MM.1S (cell line): Measurements from ENCODE around the gene TBC1D5.

Experiments used
- EZH2 ChIP-seq: fragments of 300-600 bp; sonication (generic); optimal IDR thresholded peaks from 2 replicates; pipeline ENCODE3; 2017; ENCODE audit warnings: low read depth, mild to moderate bottlenecking, antibody characterized with exemption, low read length, mixed read lengths
- EZH2phosphoT487 ChIP-seq: fragments of 300-600 bp; sonication (generic); IDR thresholded peaks from 2 replicates; pipeline ENCODE4 v1.6.1; 2018; ENCODE audit warnings: antibody characterized with exemption, low read length
- TF ChIP-seq, protein P1 (sequence below): fragments of 300-600 bp; sonication (generic); IDR thresholded peaks from 2 replicates; pipeline ENCODE4 v1.5.1; 2016; ENCODE audit warnings: antibody characterized with exemption, low read length, mixed read lengths

DNA sequence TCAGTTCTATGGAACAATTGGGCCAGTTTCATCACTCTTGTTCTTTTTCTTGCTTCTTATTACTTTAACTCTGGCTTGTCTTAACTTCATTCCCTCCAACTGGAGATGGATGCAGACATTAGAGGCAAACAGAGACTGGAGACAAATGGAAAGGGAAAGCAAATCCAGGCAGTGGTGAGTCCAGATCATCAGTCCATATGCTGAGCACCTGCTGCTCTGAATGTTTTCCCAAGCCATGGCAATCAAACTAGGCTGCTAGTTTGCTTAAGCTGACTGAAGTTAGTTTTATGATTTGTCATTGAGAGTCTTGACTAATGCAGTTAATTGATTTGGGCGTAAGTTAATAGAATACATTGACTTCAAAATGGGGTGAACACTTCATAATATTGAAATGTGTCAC is 41.0 kb upstream of the TBC1D5 start:
- TF ChIP-seq, protein P1, sequence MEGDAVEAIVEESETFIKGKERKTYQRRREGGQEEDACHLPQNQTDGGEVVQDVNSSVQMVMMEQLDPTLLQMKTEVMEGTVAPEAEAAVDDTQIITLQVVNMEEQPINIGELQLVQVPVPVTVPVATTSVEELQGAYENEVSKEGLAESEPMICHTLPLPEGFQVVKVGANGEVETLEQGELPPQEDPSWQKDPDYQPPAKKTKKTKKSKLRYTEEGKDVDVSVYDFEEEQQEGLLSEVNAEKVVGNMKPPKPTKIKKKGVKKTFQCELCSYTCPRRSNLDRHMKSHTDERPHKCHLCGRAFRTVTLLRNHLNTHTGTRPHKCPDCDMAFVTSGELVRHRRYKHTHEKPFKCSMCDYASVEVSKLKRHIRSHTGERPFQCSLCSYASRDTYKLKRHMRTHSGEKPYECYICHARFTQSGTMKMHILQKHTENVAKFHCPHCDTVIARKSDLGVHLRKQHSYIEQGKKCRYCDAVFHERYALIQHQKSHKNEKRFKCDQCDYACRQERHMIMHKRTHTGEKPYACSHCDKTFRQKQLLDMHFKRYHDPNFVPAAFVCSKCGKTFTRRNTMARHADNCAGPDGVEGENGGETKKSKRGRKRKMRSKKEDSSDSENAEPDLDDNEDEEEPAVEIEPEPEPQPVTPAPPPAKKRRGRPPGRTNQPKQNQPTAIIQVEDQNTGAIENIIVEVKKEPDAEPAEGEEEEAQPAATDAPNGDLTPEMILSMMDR, result no peak
- TF ChIP-seq EZH2, result no peak
- TF ChIP-seq EZH2phosphoT487, result no peak
